ENCODE results near the gene ADAM10.

Gene ADAM10

GRCh38 chr15:58760385-58761009 is 11.0 kb upstream of the ADAM10 start:
- no peak for DNase-seq (ENCODE audit: insufficient read length, low spot score)
- no peak for FAIRE-seq

- FAIRE-seq (no peak), DNase-seq (ENCODE audit: insufficient read length, low spot score) (no peak)
These were observed 8.6 kb upstream of the ADAM10 start for GRCh38 chr15:58758141-58758540.

GRCh38 chr15:58755956-58756355 is 6.4 kb upstream of the ADAM10 start:
- no peak for DNase-seq (ENCODE audit: insufficient read length, low spot score)
- no peak for FAIRE-seq

GRCh38 chr15:58755350-58755749 is 5.8 kb upstream of the ADAM10 start:
- DNase-seq (ENCODE audit: insufficient read length, low spot score): no peak
- FAIRE-seq: no peak

GRCh38 chr15:58752716-58753115 is 3.2 kb upstream of the ADAM10 start:
- DNase-seq (ENCODE audit: insufficient read length, low spot score): no peak

GRCh38 chr15:58748852-58749531 is 515 bp downstream of the ADAM10 start:
- DNase-seq (ENCODE audit: insufficient read length, low spot score) (no peak), FAIRE-seq (no peak)

More at GRCh38 chr15:58752716-58753115, 3.2 kb upstream of the ADAM10 start:
- FAIRE-seq: no peak

- DNase-seq (ENCODE audit: insufficient read length, low spot score): no peak
These were observed 1.3 kb downstream of the ADAM10 start for GRCh38 chr15:58748040-58748851.

GRCh38 chr15:58746174-58746573 is 3.3 kb downstream of the ADAM10 start:
- DNase-seq (ENCODE audit: insufficient read length, low spot score) (no peak), FAIRE-seq (no peak)

More at GRCh38 chr15:58748040-58748851, 1.3 kb downstream of the ADAM10 start:
- FAIRE-seq: no peak

- FAIRE-seq: no peak
- DNase-seq (ENCODE audit: insufficient read length, low spot score): no peak
These were observed 6.5 kb downstream of the ADAM10 start for GRCh38 chr15:58742819-58743502.

GRCh38 chr15:58742022-58742813 is 7.3 kb downstream of the ADAM10 start:
- FAIRE-seq (no peak), DNase-seq (ENCODE audit: insufficient read length, low spot score) (no peak)

GRCh38 chr15:58741032-58741431 is 8.5 kb downstream of the ADAM10 start:
- FAIRE-seq: no peak

GRCh38 chr15:58740436-58740835 is 9.1 kb downstream of the ADAM10 start:
- DNase-seq (ENCODE audit: insufficient read length, low spot score): no peak

More at GRCh38 chr15:58741032-58741431, 8.5 kb downstream of the ADAM10 start:
- no peak for DNase-seq (ENCODE audit: insufficient read length, low spot score)

GRCh38 chr15:58738046-58738707 is 11.3 kb downstream of the ADAM10 start:
- no peak for DNase-seq (ENCODE audit: insufficient read length, low spot score)

More at GRCh38 chr15:58740436-58740835, 9.1 kb downstream of the ADAM10 start:
- FAIRE-seq: no peak

GRCh38 chr15:58737298-58737697 is 12.2 kb downstream of the ADAM10 start:
- DNase-seq (ENCODE audit: insufficient read length, low spot score): no peak
- no peak for FAIRE-seq

More at GRCh38 chr15:58738046-58738707, 11.3 kb downstream of the ADAM10 start:
- FAIRE-seq: no peak

GRCh38 chr15:58736018-58736643 is 13.4 kb downstream of the ADAM10 start:
- no peak for FAIRE-seq
- no peak for DNase-seq (ENCODE audit: insufficient read length, low spot score)

GRCh38 chr15:58734859-58735258 is 14.6 kb downstream of the ADAM10 start:
- DNase-seq (ENCODE audit: insufficient read length, low spot score) (no peak), FAIRE-seq (no peak)

- no peak for DNase-seq (ENCODE audit: insufficient read length, low spot score)
- FAIRE-seq: no peak
These were observed 16.7 kb downstream of the ADAM10 start for GRCh38 chr15:58732625-58733363.

- no peak for FAIRE-seq
- no peak for DNase-seq (ENCODE audit: insufficient read length, low spot score)
These were observed 17.6 kb downstream of the ADAM10 start for GRCh38 chr15:58731756-58732535.
